Measurements from ENCODE around the gene ISL2. TPM values are rescaled to one million over a fixed set of nuclear protein-coding genes. Genes with fewer than 3 reads are reported as not detected.

The ISL2 gene
- total RNA-seq, 2 donors from 2014 or later: 0.13 to 0.35 TPM

DNA sequence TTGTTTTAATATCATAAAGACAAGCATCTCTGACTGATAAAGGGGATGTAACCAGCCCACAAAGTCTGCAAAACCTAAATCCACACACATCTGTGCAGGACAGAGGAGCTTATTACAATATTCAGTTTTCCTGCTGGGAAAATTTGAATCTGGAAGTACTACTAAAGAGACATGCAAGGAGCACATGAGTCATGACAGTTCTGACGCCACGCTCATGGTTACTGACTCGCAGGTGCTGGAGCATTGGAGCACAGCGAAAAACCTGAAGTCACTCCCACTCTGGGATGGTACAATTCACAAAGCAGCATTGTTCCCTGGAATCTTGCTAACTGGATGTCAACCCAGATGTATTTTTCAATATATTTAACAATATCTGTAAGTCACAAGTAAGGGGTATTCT, 7.6 kb upstream of the ISL2 start:
- Histone ChIP-seq H3K9ac (ENCODE audit: low read depth in 2 of 2, low read length in 2 of 2) (no peak overlapping the region), H3K27me3 (peaks cover 2% of the 10 kb centered on the region), H3K27ac (no peak overlapping the region), H3K9me3 (no peaks in the 10 kb centered on the region), H3K4me3 (no peak overlapping the region), H3K4me1 (no peaks in the 10 kb centered on the region), H3K36me3 (no peaks in the 10 kb centered on the region)
- DNase-seq: no peak
- intact Hi-C loops (cut with DNase I): no loop called here
- TF ChIP-seq, protein P1, sequence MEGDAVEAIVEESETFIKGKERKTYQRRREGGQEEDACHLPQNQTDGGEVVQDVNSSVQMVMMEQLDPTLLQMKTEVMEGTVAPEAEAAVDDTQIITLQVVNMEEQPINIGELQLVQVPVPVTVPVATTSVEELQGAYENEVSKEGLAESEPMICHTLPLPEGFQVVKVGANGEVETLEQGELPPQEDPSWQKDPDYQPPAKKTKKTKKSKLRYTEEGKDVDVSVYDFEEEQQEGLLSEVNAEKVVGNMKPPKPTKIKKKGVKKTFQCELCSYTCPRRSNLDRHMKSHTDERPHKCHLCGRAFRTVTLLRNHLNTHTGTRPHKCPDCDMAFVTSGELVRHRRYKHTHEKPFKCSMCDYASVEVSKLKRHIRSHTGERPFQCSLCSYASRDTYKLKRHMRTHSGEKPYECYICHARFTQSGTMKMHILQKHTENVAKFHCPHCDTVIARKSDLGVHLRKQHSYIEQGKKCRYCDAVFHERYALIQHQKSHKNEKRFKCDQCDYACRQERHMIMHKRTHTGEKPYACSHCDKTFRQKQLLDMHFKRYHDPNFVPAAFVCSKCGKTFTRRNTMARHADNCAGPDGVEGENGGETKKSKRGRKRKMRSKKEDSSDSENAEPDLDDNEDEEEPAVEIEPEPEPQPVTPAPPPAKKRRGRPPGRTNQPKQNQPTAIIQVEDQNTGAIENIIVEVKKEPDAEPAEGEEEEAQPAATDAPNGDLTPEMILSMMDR (IDR thresholded peaks at IDR 0.05): no peak

DNA sequence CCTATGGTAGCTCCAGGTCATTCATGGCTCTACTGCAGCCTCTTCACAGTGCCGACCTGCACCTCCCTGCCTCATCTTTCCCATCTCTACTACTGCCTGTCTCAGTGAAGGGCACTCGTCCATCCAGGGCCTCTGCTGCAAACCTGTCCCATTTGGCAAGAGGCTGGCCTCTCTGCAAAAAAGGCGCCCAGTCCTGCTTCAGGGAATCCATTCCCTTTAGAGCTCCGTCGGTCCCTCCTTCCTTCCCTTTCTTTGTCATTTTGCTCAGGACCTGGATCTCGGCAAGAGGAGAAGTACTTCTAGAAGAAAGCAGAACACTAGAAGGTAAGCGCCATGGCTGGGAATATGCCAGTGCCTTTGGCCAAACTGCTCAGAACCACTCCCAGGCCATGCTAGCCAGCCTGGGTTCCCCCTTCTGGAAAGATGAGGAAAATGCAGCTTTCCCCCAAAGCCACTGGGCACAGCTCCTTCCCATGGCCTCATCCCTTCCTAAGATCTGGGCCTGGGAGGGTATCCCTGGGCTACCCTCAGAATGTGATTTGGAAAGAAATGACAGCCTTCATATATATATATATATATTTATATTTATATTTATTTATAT, 6.4 kb upstream of the ISL2 start:
- Histone ChIP-seq H3K9me3 (no peaks in the 10 kb centered on the region), H3K4me3 (no peak overlapping the region), H3K36me3 (no peaks in the 10 kb centered on the region), H3K27me3 (peaks cover 14% of the 10 kb centered on the region), H3K4me1 (no peaks in the 10 kb centered on the region), H3K27ac (no peak overlapping the region), H3K9ac (ENCODE audit: low read depth in 2 of 2, low read length in 2 of 2) (no peak overlapping the region)
- DNase-seq: peak; percentile 50
- intact Hi-C loops (cut with DNase I): no loop called here
- TF ChIP-seq, protein P1 (IDR thresholded peaks at IDR 0.05): peak; percentile 61

DNA sequence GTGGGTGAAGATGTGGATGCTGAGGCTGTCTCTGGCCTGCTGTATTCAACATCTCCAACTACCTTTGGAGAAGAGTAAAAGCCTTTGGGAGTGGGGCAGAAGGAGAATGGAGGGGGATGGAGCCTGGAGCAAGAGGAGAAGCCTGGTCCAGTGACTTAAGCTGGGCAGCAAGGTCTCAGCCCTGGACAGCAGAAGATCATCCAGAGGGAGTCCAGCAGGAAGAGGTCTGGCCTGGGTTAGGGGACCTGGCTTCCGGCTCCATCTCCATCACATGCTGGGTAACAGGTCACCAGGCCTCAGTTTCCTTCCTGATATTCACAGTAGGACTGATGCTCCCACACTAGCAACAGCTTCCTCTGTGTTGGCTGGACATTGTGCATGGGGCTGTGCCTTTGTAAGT, 3.8 kb upstream of the ISL2 start:
- intact Hi-C loops (cut with DNase I): loop anchor here (2.0 kb wide), 1 partner anchor 142 kb away; no protein-coding TSS in a partner anchor
- Histone ChIP-seq H3K36me3 (no peaks in the 10 kb centered on the region), H3K27ac (no peak overlapping the region), H3K9ac (ENCODE audit: low read depth in 2 of 2, low read length in 2 of 2) (no peak overlapping the region), H3K27me3 (peaks cover 40% of the 10 kb centered on the region), H3K9me3 (no peaks in the 10 kb centered on the region), H3K4me1 (peaks cover 7% of the 10 kb centered on the region), H3K4me3 (no peak overlapping the region)
- DNase-seq: no peak
- TF ChIP-seq, protein P1 (IDR thresholded peaks at IDR 0.05): no peak

DNA sequence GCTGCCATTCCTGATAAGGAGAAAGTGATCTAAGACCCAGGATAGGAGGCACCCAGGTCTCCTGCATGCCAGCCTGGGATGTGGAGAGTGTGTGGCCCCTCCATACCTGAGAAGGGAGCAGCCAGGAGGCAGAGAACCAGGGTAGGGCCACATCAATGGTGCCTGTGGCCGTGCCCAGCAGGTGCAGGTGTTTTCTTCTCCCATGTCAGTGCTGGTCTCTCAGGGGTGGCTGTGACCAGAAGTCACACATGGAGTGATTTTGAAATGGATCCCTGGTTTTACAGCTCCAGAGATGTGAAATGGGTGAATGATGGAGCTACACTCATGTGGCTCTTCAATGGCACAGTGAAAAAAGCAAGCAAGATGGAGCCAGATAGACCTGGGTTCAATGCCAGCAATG, 3.3 kb upstream of the ISL2 start:
- Histone ChIP-seq H3K4me3 (no peak overlapping the region), H3K4me1 (peaks cover 11% of the 10 kb centered on the region), H3K27ac (no peak overlapping the region), H3K9ac (ENCODE audit: low read depth in 2 of 2, low read length in 2 of 2) (no peak overlapping the region), H3K27me3 (peaks cover 45% of the 10 kb centered on the region), H3K9me3 (no peaks in the 10 kb centered on the region), H3K36me3 (no peaks in the 10 kb centered on the region)
- DNase-seq: no peak
- intact Hi-C loops (cut with DNase I): loop anchor here (2.0 kb wide), 1 partner anchor 143 kb away; no protein-coding TSS in a partner anchor
- TF ChIP-seq, protein P1 (IDR thresholded peaks at IDR 0.05): no peak

DNA sequence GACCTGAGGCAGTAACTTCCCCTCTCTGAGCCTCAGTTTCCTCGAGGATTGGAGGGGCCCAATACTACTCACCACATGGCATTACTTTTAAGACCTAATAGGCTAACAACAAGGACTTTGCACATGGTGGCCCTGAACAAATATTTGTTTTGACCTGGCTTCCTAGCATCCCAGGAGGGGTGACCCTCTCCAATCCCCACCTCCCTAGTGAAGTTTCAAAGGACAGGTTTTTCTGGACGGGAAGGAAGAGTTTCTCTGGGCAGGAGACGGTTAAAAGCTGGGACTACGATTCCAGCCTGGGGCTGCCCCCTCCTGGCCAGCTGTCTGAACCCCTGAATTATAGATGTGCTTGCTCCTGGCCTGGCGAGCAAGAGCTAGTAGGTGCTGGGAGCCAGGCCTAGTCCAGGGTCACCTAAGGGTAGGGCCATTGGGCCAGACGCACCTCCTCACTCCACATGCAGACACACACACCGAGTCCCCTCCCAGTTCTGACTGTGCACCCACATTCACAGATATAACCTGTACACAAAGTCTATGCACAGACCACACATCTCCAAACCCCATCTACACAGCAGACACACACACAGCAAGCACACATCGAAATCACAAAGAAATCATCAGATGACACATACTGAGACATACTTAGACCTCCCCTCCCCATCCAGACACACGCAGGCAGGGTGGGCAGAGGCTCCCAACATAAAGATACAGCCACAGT, 2.7 kb upstream of the ISL2 start:
- TF ChIP-seq, protein P1 (IDR thresholded peaks at IDR 0.05): no peak
- peaks cover 11% of the 10 kb centered on the region for H3K4me1 ChIP-seq
- H3K27me3 ChIP-seq: peaks cover 51% of the 10 kb centered on the region
- intact Hi-C loops (cut with DNase I): loop anchor here (2.0 kb wide), 1 partner anchor 143 kb away; no protein-coding TSS in a partner anchor
- no peak overlapping the region for H3K27ac ChIP-seq
- H3K4me3 ChIP-seq: no peak overlapping the region
- H3K9me3 ChIP-seq: no peaks in the 10 kb centered on the region
- H3K36me3 ChIP-seq: no peaks in the 10 kb centered on the region
- DNase-seq: no peak
- H3K9ac ChIP-seq (ENCODE audit: low read depth in 2 of 2, low read length in 2 of 2): no peak overlapping the region
